ENCODE data around the gene KCNC1.

Gene KCNC1

DNA sequence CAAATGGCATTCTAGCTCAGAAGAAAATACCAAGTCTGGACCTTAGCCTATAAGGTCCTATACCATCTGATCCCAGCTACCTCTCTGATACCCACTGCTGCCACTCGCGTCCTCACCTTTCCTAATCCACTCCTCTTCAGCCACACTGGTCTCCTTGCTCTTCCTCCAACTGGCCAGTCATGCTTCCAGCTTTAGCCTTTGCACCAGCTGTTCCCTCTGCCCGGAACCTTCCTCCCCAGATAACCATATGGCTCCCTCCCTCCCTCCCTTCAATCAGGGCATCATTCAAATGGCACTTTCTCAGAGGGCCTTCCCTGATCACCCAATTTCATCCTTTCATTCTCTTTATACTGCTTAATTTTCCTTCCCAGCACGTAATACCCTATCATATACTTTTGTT, 67.9 kb downstream of the KCNC1 start:
- DNase-seq (ENCODE audit: low spot score) = no peak
- no peaks in the 10 kb centered on the region for H3K36me3 Mint-ChIP-seq (ENCODE audit: low read depth)
- H3K9me3 Mint-ChIP-seq = no peaks in the 10 kb centered on the region
- H3K4me1 Mint-ChIP-seq (ENCODE audit: low read depth) = no peaks in the 10 kb centered on the region
- no peak overlapping the region for H3K4me3 Mint-ChIP-seq
- no peak overlapping the region for H3K27ac Mint-ChIP-seq
- H3K27me3 Mint-ChIP-seq (ENCODE audit: low read depth) = no peaks in the 10 kb centered on the region

DNA sequence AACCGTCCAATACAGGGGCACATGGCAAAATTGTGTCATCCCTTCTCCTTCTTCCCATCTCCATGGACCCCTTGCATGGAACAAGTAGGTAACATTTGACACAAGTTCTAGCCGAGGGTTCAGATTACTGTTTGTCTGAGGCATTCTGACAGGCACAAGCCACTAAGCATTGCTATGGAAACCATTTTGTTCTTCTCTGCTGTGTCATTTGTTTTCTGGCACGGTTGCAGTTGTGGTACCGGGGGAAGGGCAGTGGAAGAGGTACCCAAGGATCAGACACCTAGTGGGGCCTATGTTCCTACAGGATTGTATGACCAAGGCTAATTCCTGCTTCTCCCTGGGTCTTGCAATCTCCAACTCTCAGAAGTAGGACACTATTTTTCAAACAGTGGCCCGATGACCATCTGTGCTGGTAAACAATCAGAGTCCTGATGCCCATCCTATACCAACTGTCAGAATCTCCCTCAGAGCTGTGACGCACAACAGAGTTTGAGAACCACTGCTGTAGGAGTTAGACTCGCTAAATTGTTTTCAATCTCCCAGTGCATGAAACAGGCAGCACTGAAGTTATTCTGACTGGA, 69.3 kb downstream of the KCNC1 start:
- Mint-ChIP-seq H3K36me3 (ENCODE audit: low read depth) (no peaks in the 10 kb centered on the region), H3K4me1 (ENCODE audit: low read depth) (no peaks in the 10 kb centered on the region), H3K4me3 (no peak overlapping the region), H3K27me3 (ENCODE audit: low read depth) (no peaks in the 10 kb centered on the region), H3K27ac (no peak overlapping the region), H3K9me3 (no peaks in the 10 kb centered on the region)
- no peak for DNase-seq (ENCODE audit: low spot score)

DNA sequence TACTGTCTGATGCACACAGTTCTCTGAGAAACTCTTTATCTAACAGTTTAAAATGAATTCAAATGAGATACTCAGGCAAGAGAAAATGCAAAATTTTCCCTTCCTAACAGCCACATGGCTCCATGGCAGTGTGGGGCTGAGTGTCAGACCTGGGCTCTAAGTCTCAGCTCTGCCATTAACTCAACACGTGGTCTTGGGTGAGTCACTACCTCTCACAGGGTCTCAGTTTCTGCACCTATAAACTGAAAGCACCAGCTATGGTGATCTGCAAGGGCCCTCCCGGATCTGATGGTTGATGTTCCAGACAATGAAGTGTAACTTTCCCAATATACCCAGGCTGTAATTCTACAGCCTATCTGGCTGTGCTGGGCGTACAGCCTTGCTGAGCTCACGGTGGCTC, 70.5 kb downstream of the KCNC1 start:
- DNase-seq (ENCODE audit: low spot score) = no peak
- no peak overlapping the region for H3K4me3 Mint-ChIP-seq
- no peak overlapping the region for H3K27ac Mint-ChIP-seq
- H3K9me3 Mint-ChIP-seq = no peaks in the 10 kb centered on the region
- no peaks in the 10 kb centered on the region for H3K4me1 Mint-ChIP-seq (ENCODE audit: low read depth)
- H3K27me3 Mint-ChIP-seq (ENCODE audit: low read depth) = no peaks in the 10 kb centered on the region
- no peaks in the 10 kb centered on the region for H3K36me3 Mint-ChIP-seq (ENCODE audit: low read depth)

DNA sequence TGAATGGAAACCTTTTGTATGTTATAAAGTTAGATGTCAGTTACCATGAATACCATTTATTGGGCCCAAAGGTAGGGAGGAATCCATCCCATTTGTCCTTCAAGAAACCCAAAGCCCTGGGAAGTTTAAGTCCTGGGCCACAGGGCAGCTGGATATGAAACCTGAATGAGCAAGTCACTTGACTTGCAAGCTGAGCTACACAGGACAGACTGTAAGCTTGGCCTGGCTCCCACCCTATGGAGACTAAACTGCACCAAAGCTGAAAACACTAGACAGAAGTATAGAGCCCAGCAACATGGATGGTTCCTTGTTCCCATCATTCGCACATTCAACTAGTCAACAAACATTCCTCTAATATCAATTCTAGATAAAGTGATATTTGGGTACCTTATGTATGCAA, 71.3 kb downstream of the KCNC1 start:
- Mint-ChIP-seq H3K27me3 (ENCODE audit: low read depth) (no peaks in the 10 kb centered on the region), H3K9me3 (no peaks in the 10 kb centered on the region), H3K36me3 (ENCODE audit: low read depth) (no peaks in the 10 kb centered on the region), H3K4me1 (ENCODE audit: low read depth) (no peaks in the 10 kb centered on the region), H3K27ac (no peak overlapping the region), H3K4me3 (no peak overlapping the region)
- no peak for DNase-seq (ENCODE audit: low spot score)

DNA sequence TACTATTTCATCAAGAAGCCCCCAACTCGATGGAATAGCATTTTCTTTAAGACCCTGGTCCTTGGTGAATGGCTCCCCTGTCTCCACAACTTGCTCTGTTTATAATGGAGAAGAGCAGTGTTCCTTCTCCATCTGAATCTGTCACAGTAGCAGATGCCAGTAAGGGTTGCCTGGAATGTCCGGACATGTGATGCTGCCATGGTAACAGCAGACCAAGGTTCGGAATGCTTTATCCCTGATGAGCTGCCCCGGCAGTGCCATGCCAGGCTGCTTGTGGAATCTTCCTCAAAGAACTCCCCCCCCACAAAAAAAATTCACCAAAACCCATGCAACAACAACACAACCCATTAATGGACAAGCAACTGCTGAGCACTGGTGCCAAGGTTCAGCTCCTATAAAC, 72.5 kb downstream of the KCNC1 start:
- no peak for DNase-seq (ENCODE audit: low spot score)
- H3K27ac Mint-ChIP-seq = no peak overlapping the region
- H3K4me3 Mint-ChIP-seq = no peak overlapping the region
- H3K9me3 Mint-ChIP-seq = no peaks in the 10 kb centered on the region
- no peaks in the 10 kb centered on the region for H3K4me1 Mint-ChIP-seq (ENCODE audit: low read depth)
- H3K36me3 Mint-ChIP-seq (ENCODE audit: low read depth) = no peaks in the 10 kb centered on the region
- no peaks in the 10 kb centered on the region for H3K27me3 Mint-ChIP-seq (ENCODE audit: low read depth)

DNA sequence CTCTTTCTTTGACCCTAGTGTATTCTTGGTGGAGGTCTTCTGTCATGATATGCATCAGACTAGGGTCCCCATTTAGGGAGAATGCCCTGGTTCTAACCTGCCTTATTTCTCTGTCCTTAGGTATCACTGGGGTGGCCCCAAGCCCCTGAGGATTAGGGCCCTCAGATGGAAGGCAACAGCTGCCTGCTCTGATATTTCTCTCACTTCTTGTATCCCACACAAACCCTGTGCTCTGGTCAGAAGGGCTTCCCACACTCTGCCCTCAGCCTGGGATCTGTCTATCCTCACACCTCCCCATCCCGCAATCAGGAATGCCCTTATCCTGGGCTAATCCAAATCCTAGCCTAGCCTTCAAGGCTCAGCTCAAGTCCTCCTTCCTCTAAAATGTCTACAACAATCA, 75.5 kb downstream of the KCNC1 start:
- no peak overlapping the region for H3K27ac Mint-ChIP-seq

DNA sequence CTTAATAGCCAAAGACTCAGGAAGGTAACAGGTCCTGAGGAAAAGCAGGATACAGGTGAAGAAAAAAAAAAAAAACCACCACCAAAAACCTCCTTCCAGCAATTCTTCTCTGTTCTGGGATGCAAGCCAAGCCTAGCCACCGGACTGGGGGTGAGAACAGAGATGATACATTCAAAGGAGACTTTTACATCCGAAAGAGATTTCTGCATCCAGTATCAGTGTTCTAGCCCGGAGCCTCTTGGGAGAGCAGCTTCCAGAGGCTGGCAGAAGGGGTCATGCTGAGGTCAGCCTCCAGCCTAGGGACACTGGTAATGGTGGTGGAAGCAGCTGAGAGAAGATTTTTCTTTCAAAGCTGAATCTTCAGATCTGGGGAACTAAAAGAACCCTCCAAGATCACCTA, 76.2 kb downstream of the KCNC1 start:
- DNase-seq (ENCODE audit: low spot score) = no peak
- Mint-ChIP-seq H3K4me1 (ENCODE audit: low read depth) (peaks cover 2% of the 10 kb centered on the region), H3K9me3 (no peaks in the 10 kb centered on the region), H3K27ac (no peak overlapping the region), H3K27me3 (ENCODE audit: low read depth) (no peaks in the 10 kb centered on the region), H3K4me3 (no peak overlapping the region), H3K36me3 (ENCODE audit: low read depth) (no peaks in the 10 kb centered on the region)

More for the DNA sequence above, 75.5 kb downstream of the KCNC1 start:
- Mint-ChIP-seq H3K4me3 (no peak overlapping the region), H3K36me3 (ENCODE audit: low read depth) (no peaks in the 10 kb centered on the region), H3K27me3 (ENCODE audit: low read depth) (no peaks in the 10 kb centered on the region), H3K9me3 (no peaks in the 10 kb centered on the region), H3K4me1 (ENCODE audit: low read depth) (peaks cover 2% of the 10 kb centered on the region)
- DNase-seq (ENCODE audit: low spot score) = no peak

DNA sequence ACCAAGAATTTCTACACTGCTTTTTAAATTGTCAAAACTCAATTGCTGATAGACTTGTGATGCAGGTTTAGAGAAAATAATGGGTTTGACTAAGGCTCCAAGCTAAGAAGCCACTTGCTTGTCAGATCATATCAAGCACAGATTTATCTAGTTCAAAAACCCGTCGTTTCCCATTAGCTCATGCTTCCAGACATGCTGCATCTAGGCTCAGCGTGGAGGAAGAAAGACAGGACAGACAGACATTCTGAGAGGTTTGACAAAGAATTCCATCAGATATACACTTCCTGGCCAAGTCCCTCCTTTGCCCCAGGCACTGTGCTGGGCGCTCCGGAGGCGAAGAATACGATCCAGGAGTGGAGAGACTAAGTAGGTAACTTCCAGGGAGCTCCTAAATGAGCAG, 76.8 kb downstream of the KCNC1 start:
- peaks cover 2% of the 10 kb centered on the region for H3K4me1 Mint-ChIP-seq (ENCODE audit: low read depth)
- DNase-seq (ENCODE audit: low spot score) = no peak
- no peaks in the 10 kb centered on the region for H3K36me3 Mint-ChIP-seq (ENCODE audit: low read depth)
- H3K27me3 Mint-ChIP-seq (ENCODE audit: low read depth) = no peaks in the 10 kb centered on the region
- no peak overlapping the region for H3K4me3 Mint-ChIP-seq
- H3K9me3 Mint-ChIP-seq = no peaks in the 10 kb centered on the region
- H3K27ac Mint-ChIP-seq = no peak overlapping the region

DNA sequence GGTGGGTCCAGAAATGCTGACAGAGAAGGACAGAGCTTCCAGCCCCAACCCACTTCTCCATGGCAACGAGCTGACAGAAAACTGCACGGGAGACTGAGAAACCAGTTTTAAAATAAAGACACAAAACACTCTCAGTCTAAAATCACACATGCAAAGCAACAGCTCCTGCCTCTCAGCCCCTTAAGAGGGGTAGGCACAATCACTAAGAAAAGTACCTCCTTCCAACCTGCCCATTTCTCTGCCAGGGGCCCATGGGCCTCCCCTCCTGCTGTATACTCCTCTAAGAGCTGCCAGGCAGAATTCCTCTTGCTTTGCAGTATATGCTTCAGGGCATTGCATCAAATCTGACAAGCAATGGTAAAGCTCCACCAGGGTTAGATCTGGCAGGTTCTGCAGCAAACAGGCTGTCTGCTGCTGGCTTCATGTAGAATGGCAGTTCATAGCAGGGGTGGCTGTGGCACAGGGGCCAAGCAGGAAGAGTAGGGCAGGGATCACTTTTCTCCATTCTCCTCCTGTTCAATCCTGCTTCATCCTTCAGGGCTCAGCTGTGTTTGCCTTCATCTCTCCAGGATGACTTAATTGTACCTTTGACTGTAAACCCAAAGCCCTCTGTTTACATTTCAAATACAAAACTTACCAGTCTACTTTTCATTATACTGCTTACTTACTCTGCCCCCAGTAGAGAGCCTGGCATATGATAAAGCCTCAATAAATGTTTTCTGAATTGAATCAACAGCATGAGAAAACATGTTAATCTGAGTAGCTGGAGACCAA, 77.7 kb downstream of the KCNC1 start:
- no peak overlapping the region for H3K27ac Mint-ChIP-seq

DNA sequence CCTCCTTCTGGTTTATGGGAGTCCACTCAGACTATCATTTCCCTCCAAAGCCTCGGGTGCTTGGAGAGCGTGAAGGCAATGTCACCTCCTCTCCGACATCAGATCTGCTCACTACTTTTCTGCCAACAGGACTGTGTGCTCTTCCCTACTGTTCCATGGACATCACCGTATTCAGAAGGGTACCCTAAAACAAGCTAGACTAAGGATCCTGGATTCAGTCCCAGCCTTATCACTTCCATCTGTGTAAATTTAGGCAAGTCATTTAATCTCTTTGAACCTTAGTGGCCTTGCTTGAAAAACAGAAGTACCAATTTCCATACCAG, 78.2 kb downstream of the KCNC1 start:
- H3K36me3 Mint-ChIP-seq (ENCODE audit: low read depth) = no peaks in the 10 kb centered on the region
- no peaks in the 10 kb centered on the region for H3K27me3 Mint-ChIP-seq (ENCODE audit: low read depth)
- H3K4me1 Mint-ChIP-seq (ENCODE audit: low read depth) = peaks cover 2% of the 10 kb centered on the region
- no peaks in the 10 kb centered on the region for H3K9me3 Mint-ChIP-seq
- H3K27ac Mint-ChIP-seq = no peak overlapping the region
- no peak overlapping the region for H3K4me3 Mint-ChIP-seq
- no peak for DNase-seq (ENCODE audit: low spot score)

More for the DNA sequence above, 77.7 kb downstream of the KCNC1 start:
- no peak for DNase-seq (ENCODE audit: low spot score)
- H3K9me3 Mint-ChIP-seq = no peaks in the 10 kb centered on the region
- peaks cover 2% of the 10 kb centered on the region for H3K4me1 Mint-ChIP-seq (ENCODE audit: low read depth)
- H3K36me3 Mint-ChIP-seq (ENCODE audit: low read depth) = no peaks in the 10 kb centered on the region
- no peaks in the 10 kb centered on the region for H3K27me3 Mint-ChIP-seq (ENCODE audit: low read depth)
- no peak overlapping the region for H3K4me3 Mint-ChIP-seq

DNA sequence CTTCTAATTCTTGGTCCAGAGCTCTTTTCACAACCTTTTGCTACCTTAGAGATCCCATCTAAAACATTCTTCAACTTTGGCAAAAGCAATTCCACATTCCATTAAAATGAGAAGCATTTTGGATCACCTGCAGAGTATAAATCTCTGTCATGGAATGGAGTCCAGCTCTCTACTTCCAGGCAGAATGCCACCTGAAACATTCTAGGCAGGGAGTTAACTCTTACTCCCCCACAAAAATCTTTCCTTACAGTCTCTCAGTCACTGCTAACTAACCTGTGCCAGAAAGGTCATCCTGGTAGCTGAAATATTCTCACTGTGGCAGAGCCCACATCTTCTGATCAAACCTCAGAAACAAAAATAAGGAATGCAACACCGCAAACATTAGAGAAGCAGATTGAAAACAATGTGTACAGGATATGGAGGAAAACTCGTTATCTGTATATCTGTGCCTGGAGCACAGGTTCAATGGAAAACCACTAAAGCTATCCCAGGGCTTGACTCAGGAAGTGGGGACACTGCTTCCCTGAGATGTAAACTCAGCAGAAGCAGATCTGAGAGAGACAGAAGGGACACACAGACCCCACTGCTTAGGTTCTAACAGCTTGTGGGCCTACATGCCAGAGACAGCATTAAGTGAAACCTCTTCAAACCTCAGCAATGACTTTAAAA, 78.9 kb downstream of the KCNC1 start:
- Mint-ChIP-seq H3K4me1 (ENCODE audit: low read depth) (peaks cover 2% of the 10 kb centered on the region), H3K27ac (no peak overlapping the region), H3K4me3 (no peak overlapping the region), H3K27me3 (ENCODE audit: low read depth) (no peaks in the 10 kb centered on the region), H3K9me3 (no peaks in the 10 kb centered on the region), H3K36me3 (ENCODE audit: low read depth) (no peaks in the 10 kb centered on the region)
- no peak for DNase-seq (ENCODE audit: low spot score)

DNA sequence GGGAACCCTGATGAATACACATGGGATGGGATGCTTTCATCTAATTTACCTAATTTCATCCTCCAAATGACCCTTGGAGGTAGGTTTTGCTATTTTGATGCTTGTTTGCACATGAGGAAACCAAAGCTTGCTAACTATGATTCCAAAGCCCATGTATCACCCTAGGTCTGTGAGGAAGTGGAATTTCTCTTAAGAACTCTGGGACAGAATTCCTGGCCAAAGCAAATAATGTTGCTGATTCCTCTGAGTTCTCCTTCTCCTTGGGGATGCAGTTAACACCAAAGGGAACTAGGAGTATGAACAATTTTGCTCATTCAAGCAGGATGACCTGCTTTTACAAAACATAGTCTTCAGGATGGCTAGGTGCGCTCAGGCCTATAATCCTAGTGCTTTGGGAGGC, 80.0 kb downstream of the KCNC1 start:
- H3K4me1 Mint-ChIP-seq (ENCODE audit: low read depth) = peaks cover 2% of the 10 kb centered on the region
- H3K27me3 Mint-ChIP-seq (ENCODE audit: low read depth) = no peaks in the 10 kb centered on the region

DNA sequence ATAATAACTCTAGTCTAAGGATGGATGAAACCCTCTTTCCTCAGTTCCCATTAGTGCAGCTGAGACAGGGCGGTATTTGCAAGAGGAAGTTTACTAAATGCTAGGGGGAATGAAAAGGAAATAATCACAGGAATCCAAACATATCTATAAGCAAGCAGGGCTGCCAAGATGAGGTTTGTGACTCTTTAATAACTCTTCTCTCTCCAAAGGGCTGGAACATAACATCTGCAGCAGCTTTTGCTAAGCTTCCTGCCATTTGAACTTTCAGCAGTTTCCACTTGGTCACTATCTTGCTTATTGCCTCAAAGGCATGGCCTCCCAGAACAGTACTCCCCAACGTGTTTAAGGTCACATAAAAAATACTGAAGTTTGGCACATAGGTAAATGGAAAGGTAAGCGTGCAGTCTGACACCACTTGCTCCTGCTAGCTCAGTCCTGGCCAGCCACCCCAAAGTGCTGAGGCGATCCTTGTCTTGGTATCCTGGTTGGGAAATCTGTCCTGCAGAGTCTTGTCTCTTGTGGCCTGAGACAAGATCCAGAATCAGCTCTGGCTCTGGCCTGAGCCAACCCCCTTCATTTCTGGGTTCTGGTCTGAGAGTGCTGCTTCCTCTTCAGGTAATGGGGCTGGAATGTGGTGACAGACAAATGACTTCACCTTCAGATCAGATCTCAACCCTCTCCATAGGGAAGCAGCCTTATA, 81.8 kb downstream of the KCNC1 start:
- Mint-ChIP-seq H3K36me3 (ENCODE audit: low read depth) (no peaks in the 10 kb centered on the region), H3K4me1 (ENCODE audit: low read depth) (peaks cover 2% of the 10 kb centered on the region), H3K4me3 (no peak overlapping the region), H3K27ac (no peak overlapping the region), H3K27me3 (ENCODE audit: low read depth) (no peaks in the 10 kb centered on the region), H3K9me3 (no peaks in the 10 kb centered on the region)
- DNase-seq (ENCODE audit: low spot score) = no peak

More for the DNA sequence above, 80.0 kb downstream of the KCNC1 start:
- Mint-ChIP-seq H3K9me3 (no peaks in the 10 kb centered on the region), H3K36me3 (ENCODE audit: low read depth) (no peaks in the 10 kb centered on the region), H3K4me3 (no peak overlapping the region), H3K27ac (no peak overlapping the region)
- no peak for DNase-seq (ENCODE audit: low spot score)
